Neural cell (in vitro differentiated cells): ENCODE data around the gene FAM117B. TPM values are rescaled to one million over a fixed set of nuclear protein-coding genes. Genes with fewer than 3 reads are reported as not detected.

Experiments used
- H2AFZ ChIP-seq: fragments of 200-600, 300-800 bp; sonication (generic), shearing (Covaris generic); 2 replicates; pipeline ENCODE4 v1.6.0; 2014; ENCODE audit warnings: low read depth, mild to moderate bottlenecking, antibody characterized with exemption, low read length, moderate library complexity
- H3F3A ChIP-seq: fragments of 200-600 bp; shearing (Covaris generic); 2 replicates; pipeline ENCODE4 v1.6.1; 2016; ENCODE audit warnings: mild to moderate bottlenecking, moderate library complexity, mixed read lengths, antibody characterized with exemption, low read length; ENCODE audit not compliant: insufficient read depth, poor library complexity, severe bottlenecking
- H3K27ac ChIP-seq: fragments of 200-600, 300-800 bp; sonication (generic), shearing (Covaris generic); 2 replicates; pipeline ENCODE4 v1.5.1; 2014; ENCODE audit warnings: mild to moderate bottlenecking, low read length, moderate library complexity
- H3K27me3 ChIP-seq: fragments of 300-800, 200-600 bp; sonication (generic), shearing (Covaris generic); 2 replicates; pipeline ENCODE4 v1.6.0; 2014; ENCODE audit warnings: mild to moderate bottlenecking, low read depth, low read length, moderate library complexity; ENCODE audit not compliant: insufficient read depth
- H3K36me3 ChIP-seq: fragments of 300-800, 200-600 bp; sonication (generic), shearing (Covaris generic); 2 replicates; pipeline ENCODE4 v1.5.1; 2014; ENCODE audit warnings: mild to moderate bottlenecking, antibody characterized with exemption, low read length, moderate library complexity; ENCODE audit not compliant: insufficient read depth
- H3K4me2 ChIP-seq: fragments of 300-800, 200-600 bp; sonication (generic), shearing (Covaris generic); 2 replicates; pipeline ENCODE4 v1.6.0; 2014; ENCODE audit warnings: mild to moderate bottlenecking, low read length
- H3K4me3 ChIP-seq: fragments of 300-800, 200-600 bp; sonication (generic), shearing (Covaris generic); 2 replicates; pipeline ENCODE4 v1.5.1; 2014; ENCODE audit warnings: mild to moderate bottlenecking, low read length, moderate library complexity
- H3K79me2 ChIP-seq: fragments of 200-600 bp; shearing (Covaris generic); replicated peaks from 2 replicates; pipeline ENCODE4 v1.6.0; 2014; ENCODE audit warnings: mild to moderate bottlenecking, low read length, moderate library complexity; ENCODE audit not compliant: insufficient read depth
- H3K9ac ChIP-seq: fragments of 300-800, 200-600 bp; sonication (generic), shearing (Covaris generic); 2 replicates; pipeline ENCODE4 v1.6.1; 2016; ENCODE audit warnings: mild to moderate bottlenecking, low read length, mixed read lengths
- H3K9me2 ChIP-seq: fragments of 200-600 bp; shearing (Covaris generic); 2 replicates; pipeline ENCODE4 v1.6.1; 2016; ENCODE audit warnings: mild to moderate bottlenecking, low read length, mixed read lengths; ENCODE audit not compliant: insufficient read depth
- H3K9me3 ChIP-seq: fragments of 200-600, 300-800 bp; sonication (generic), shearing (Covaris generic); 2 replicates; pipeline ENCODE4 v1.6.1; 2016; ENCODE audit warnings: mild to moderate bottlenecking, mixed run types, low read length, moderate library complexity, mixed read lengths
- H4K20me1 ChIP-seq: fragments of 200-600 bp; shearing (Covaris generic); 2 replicates; pipeline ENCODE4 v1.6.1; 2016; ENCODE audit warnings: mild to moderate bottlenecking, mixed run types; ENCODE audit not compliant: insufficient read depth
- EP300 ChIP-seq: fragments of 450-650 bp; conservative IDR thresholded peaks from 2 replicates; pipeline ENCODE4 v1.6.1; 2014; ENCODE audit warnings: antibody characterized with exemption, mild to moderate bottlenecking, moderate library complexity; ENCODE audit not compliant: poor library complexity, severe bottlenecking
- EZH2 ChIP-seq: fragments of 200-600, 300-800 bp; shearing (Covaris generic), sonication (generic); IDR thresholded peaks from 2 replicates; pipeline ENCODE4 v1.6.1; 2014; ENCODE audit warnings: antibody characterized with exemption, low read length, borderline replicate concordance, mild to moderate bottlenecking; ENCODE audit not compliant: insufficient read depth, poor library complexity, severe bottlenecking
- MXI1 ChIP-seq: fragments of 450-650 bp; conservative IDR thresholded peaks from 2 replicates; pipeline ENCODE4 v1.6.1; 2014; ENCODE audit warnings: antibody characterized with exemption, mild to moderate bottlenecking; ENCODE audit not compliant: poor library complexity, severe bottlenecking
- POLR2AphosphoS5 ChIP-seq: IDR thresholded peaks from 2 replicates; pipeline ENCODE4 v1.6.1; 2012
- RAD21 ChIP-seq: fragments of 450-650 bp; conservative IDR thresholded peaks from 2 replicates; pipeline ENCODE4 v1.6.1; 2014; ENCODE audit warnings: antibody characterized with exemption, mild to moderate bottlenecking, moderate library complexity
- SMC3 ChIP-seq: fragments of 450-650 bp; conservative IDR thresholded peaks from 2 replicates; pipeline ENCODE4 v1.6.1; 2014; ENCODE audit warnings: antibody characterized with exemption, mild to moderate bottlenecking, moderate library complexity; ENCODE audit not compliant: poor library complexity
- TAF1 ChIP-seq: IDR thresholded peaks from 2 replicates; pipeline ENCODE4 v1.6.1; 2012; ENCODE audit warnings: low read depth
- polyA plus RNA-seq: library from polyadenylated mRNA; depleted of rRNA; stranded (reverse); fragments of >200 nt; gene quantifications from 2 replicates; pipeline ENCODE4 v1.2.3, GENCODE V29; 2014
- TF ChIP-seq, protein P1 (sequence below): IDR thresholded peaks from 2 replicates; pipeline ENCODE4 v1.6.1; 2012; ENCODE audit warnings: borderline replicate concordance
- TF ChIP-seq, protein P2 (sequence below): fragments of 450-650 bp; IDR thresholded peaks from 2 replicates; pipeline ENCODE4 v1.5.1; 2014; ENCODE audit warnings: antibody characterized with exemption, mild to moderate bottlenecking, moderate library complexity; ENCODE audit not compliant: poor library complexity, severe bottlenecking

Gene FAM117B
- polyA plus RNA-seq, 1 donor from 2014 or later, result 32.9 TPM

DNA sequence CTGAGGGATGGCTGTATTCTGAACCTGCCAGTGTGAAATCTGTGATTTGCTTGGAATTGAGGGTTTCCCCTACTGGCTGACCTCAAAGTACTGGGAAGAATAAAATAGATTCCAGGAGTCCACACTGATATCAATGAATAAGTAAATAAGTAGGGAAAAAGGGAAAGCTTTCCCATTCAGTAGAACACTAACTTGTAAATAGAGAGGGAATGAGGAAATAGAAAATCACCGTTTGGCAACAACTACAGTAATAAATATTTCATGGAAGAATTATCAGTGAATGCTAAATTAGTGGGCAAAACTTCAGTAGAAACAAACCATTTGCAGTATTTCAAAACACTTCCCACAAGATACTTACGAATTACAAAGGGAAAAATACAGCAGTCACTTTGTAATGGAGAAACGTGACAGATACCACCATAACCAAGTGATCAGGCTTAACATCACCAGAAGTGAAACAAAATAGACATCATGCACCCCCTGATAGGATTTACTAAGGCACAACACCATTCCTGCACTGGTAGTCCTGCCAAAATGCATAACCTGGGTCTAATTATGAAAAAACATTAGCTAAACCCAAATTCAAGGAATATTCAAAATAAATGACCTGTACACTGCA, 148.3 kb downstream of the FAM117B start:
- Histone ChIP-seq H3K4me2 (no peak overlapping the region), H2AFZ (no peak overlapping the region), H4K20me1 (peaks cover 6% of the 10 kb centered on the region), H3K27me3 (no peaks in the 10 kb centered on the region), H3K4me3 (no peak overlapping the region), H3K27ac (no peak overlapping the region), H3F3A (no peaks in the 10 kb centered on the region), H3K9me3 (no peaks in the 10 kb centered on the region), H3K9me2 (no peaks in the 10 kb centered on the region), H3K36me3 (peaks cover 20% of the 10 kb centered on the region), H3K9ac (no peak overlapping the region), H3K79me2 (no peaks in the 10 kb centered on the region)
- TF ChIP-seq MXI1 (no peak), EP300 (no peak), TAF1 (no peak), SMC3 (no peak), POLR2AphosphoS5 (no peak), EZH2 (no peak), RAD21 (no peak)
- TF ChIP-seq, protein P1, sequence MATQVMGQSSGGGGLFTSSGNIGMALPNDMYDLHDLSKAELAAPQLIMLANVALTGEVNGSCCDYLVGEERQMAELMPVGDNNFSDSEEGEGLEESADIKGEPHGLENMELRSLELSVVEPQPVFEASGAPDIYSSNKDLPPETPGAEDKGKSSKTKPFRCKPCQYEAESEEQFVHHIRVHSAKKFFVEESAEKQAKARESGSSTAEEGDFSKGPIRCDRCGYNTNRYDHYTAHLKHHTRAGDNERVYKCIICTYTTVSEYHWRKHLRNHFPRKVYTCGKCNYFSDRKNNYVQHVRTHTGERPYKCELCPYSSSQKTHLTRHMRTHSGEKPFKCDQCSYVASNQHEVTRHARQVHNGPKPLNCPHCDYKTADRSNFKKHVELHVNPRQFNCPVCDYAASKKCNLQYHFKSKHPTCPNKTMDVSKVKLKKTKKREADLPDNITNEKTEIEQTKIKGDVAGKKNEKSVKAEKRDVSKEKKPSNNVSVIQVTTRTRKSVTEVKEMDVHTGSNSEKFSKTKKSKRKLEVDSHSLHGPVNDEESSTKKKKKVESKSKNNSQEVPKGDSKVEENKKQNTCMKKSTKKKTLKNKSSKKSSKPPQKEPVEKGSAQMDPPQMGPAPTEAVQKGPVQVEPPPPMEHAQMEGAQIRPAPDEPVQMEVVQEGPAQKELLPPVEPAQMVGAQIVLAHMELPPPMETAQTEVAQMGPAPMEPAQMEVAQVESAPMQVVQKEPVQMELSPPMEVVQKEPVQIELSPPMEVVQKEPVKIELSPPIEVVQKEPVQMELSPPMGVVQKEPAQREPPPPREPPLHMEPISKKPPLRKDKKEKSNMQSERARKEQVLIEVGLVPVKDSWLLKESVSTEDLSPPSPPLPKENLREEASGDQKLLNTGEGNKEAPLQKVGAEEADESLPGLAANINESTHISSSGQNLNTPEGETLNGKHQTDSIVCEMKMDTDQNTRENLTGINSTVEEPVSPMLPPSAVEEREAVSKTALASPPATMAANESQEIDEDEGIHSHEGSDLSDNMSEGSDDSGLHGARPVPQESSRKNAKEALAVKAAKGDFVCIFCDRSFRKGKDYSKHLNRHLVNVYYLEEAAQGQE, result no peak
- TF ChIP-seq, protein P2, sequence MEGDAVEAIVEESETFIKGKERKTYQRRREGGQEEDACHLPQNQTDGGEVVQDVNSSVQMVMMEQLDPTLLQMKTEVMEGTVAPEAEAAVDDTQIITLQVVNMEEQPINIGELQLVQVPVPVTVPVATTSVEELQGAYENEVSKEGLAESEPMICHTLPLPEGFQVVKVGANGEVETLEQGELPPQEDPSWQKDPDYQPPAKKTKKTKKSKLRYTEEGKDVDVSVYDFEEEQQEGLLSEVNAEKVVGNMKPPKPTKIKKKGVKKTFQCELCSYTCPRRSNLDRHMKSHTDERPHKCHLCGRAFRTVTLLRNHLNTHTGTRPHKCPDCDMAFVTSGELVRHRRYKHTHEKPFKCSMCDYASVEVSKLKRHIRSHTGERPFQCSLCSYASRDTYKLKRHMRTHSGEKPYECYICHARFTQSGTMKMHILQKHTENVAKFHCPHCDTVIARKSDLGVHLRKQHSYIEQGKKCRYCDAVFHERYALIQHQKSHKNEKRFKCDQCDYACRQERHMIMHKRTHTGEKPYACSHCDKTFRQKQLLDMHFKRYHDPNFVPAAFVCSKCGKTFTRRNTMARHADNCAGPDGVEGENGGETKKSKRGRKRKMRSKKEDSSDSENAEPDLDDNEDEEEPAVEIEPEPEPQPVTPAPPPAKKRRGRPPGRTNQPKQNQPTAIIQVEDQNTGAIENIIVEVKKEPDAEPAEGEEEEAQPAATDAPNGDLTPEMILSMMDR, result no peak

DNA sequence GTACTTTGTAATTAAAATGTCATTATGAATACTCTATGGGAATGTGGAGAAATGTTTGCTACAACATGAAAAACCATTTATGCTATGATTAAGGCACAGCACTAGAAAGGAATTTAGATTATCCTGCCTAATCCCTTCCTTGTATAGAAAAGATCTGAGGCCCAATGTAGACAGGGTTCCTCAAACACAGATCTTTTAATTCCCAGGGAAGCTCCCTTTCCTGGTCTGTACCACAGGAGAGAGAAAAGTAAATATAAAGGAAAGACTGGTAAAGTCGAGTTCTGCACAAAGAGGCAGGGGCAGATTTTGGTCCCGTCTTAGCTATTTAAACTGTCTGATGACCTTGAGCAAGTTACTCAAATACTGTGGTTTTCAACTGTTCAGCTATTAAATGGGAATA, 152.1 kb downstream of the FAM117B start:
- no peaks in the 10 kb centered on the region for H3K9me2 ChIP-seq
- H3K9ac ChIP-seq, result no peak overlapping the region
- TF ChIP-seq MXI1 (no peak), SMC3 (no peak), TAF1 (no peak), EZH2 (no peak), EP300 (no peak), RAD21 (no peak), POLR2AphosphoS5 (no peak)
- TF ChIP-seq, protein P2, result no peak
- TF ChIP-seq, protein P1, result no peak

More for the DNA sequence above, 152.1 kb downstream of the FAM117B start:
- peaks cover 6% of the 10 kb centered on the region for H3K36me3 ChIP-seq
- H3K27ac ChIP-seq, result no peak overlapping the region
- no peaks in the 10 kb centered on the region for H4K20me1 ChIP-seq
- no peaks in the 10 kb centered on the region for H3K9me3 ChIP-seq
- H3K4me3 ChIP-seq, result no peak overlapping the region
- no peak overlapping the region for H2AFZ ChIP-seq
- H3K4me2 ChIP-seq, result no peak overlapping the region
- H3K79me2 ChIP-seq, result no peaks in the 10 kb centered on the region
- no peaks in the 10 kb centered on the region for H3F3A ChIP-seq
- no peaks in the 10 kb centered on the region for H3K27me3 ChIP-seq
